ENCODE data around the gene MLLT3.

Gene MLLT3

GRCh38 chr9:20331095-20331685 lies 291.1 kb downstream of the MLLT3 start:
- Histone ChIP-seq H3K4me2 (ENCODE audit: insufficient read depth, low read length) (no peak overlapping the region), H3K27me3 (ENCODE audit: insufficient read depth, low read length, poor library complexity) (no peaks in the 10 kb centered on the region), H3K9ac (ENCODE audit: low read depth, low read length) (no peak overlapping the region), H3K4me1 (ENCODE audit: insufficient read depth, low read length) (no peaks in the 10 kb centered on the region), H4K20me1 (ENCODE audit: insufficient read depth, low read length) (no peaks in the 10 kb centered on the region), H3K9me3 (ENCODE audit: insufficient read depth, low read length, severe bottlenecking) (no peaks in the 10 kb centered on the region), H3K36me3 (ENCODE audit: insufficient read depth, low read length) (no peaks in the 10 kb centered on the region), H2AFZ (ENCODE audit: low read depth, low read length) (no peak overlapping the region), H3K27ac (ENCODE audit: low read length) (no peak overlapping the region), H3K79me2 (ENCODE audit: insufficient read depth, low read length) (no peaks in the 10 kb centered on the region), H3K4me3 (ENCODE audit: low read depth in 1 of 2, low read length in 2 of 2) (no peak overlapping the region)
- no peak for DNase-seq
- no peak for ATAC-seq (ENCODE audit: insufficient read depth, low read depth)
- TF ChIP-seq EZH2 (IDR thresholded peaks at IDR 0.05; ENCODE audit: borderline replicate concordance, low read depth, low read length, severe bottlenecking) (no peak), CTCF (IDR thresholded peaks at IDR 0.05; ENCODE audit: borderline replicate concordance, extremely low read depth, low read length, poor library complexity, severe bottlenecking) (no peak)

- ATAC-seq (ENCODE audit: insufficient read depth, low read depth), result no peak
- no peak overlapping the region for H3K9ac ChIP-seq (ENCODE audit: low read depth, low read length)
- TF ChIP-seq EZH2 (IDR thresholded peaks at IDR 0.05; ENCODE audit: borderline replicate concordance, low read depth, low read length, severe bottlenecking) (no peak), CTCF (IDR thresholded peaks at IDR 0.05; ENCODE audit: borderline replicate concordance, extremely low read depth, low read length, poor library complexity, severe bottlenecking) (no peak)
- no peaks in the 10 kb centered on the region for H3K79me2 ChIP-seq (ENCODE audit: insufficient read depth, low read length)
- no peak overlapping the region for H2AFZ ChIP-seq (ENCODE audit: low read depth, low read length)
- H3K27me3 ChIP-seq (ENCODE audit: insufficient read depth, low read length, poor library complexity), result no peaks in the 10 kb centered on the region
- no peaks in the 10 kb centered on the region for H3K36me3 ChIP-seq (ENCODE audit: insufficient read depth, low read length)
- H3K4me2 ChIP-seq (ENCODE audit: insufficient read depth, low read length), result no peak overlapping the region
- no peaks in the 10 kb centered on the region for H3K4me1 ChIP-seq (ENCODE audit: insufficient read depth, low read length)
- no peaks in the 10 kb centered on the region for H4K20me1 ChIP-seq (ENCODE audit: insufficient read depth, low read length)
- no peak overlapping the region for H3K27ac ChIP-seq (ENCODE audit: low read length)
- H3K4me3 ChIP-seq (ENCODE audit: low read depth in 1 of 2, low read length in 2 of 2), result no peak overlapping the region
- no peak for DNase-seq
- no peaks in the 10 kb centered on the region for H3K9me3 ChIP-seq (ENCODE audit: insufficient read depth, low read length, severe bottlenecking)
These were observed 291.6 kb downstream of the MLLT3 start for GRCh38 chr9:20330688-20331087.

GRCh38 chr9:20326516-20326915 lies 295.8 kb downstream of the MLLT3 start:
- H3K9me3 ChIP-seq (ENCODE audit: insufficient read depth, low read length, severe bottlenecking), result no peaks in the 10 kb centered on the region
- no peaks in the 10 kb centered on the region for H4K20me1 ChIP-seq (ENCODE audit: insufficient read depth, low read length)
- H3K27me3 ChIP-seq (ENCODE audit: insufficient read depth, low read length, poor library complexity), result no peaks in the 10 kb centered on the region
- H3K4me1 ChIP-seq (ENCODE audit: insufficient read depth, low read length), result peaks cover 9% of the 10 kb centered on the region
- no peak overlapping the region for H2AFZ ChIP-seq (ENCODE audit: low read depth, low read length)
- H3K9ac ChIP-seq (ENCODE audit: low read depth, low read length), result no peak overlapping the region
- no peak overlapping the region for H3K4me3 ChIP-seq (ENCODE audit: low read depth in 1 of 2, low read length in 2 of 2)
- no peak overlapping the region for H3K27ac ChIP-seq (ENCODE audit: low read length)
- ATAC-seq (ENCODE audit: insufficient read depth, low read depth) (no peak), DNase-seq (no peak)
- no peak overlapping the region for H3K4me2 ChIP-seq (ENCODE audit: insufficient read depth, low read length)
- no peaks in the 10 kb centered on the region for H3K79me2 ChIP-seq (ENCODE audit: insufficient read depth, low read length)
- TF ChIP-seq EZH2 (IDR thresholded peaks at IDR 0.05; ENCODE audit: borderline replicate concordance, low read depth, low read length, severe bottlenecking) (no peak), CTCF (IDR thresholded peaks at IDR 0.05; ENCODE audit: borderline replicate concordance, extremely low read depth, low read length, poor library complexity, severe bottlenecking) (no peak)
- no peaks in the 10 kb centered on the region for H3K36me3 ChIP-seq (ENCODE audit: insufficient read depth, low read length)

Measured in DND-41 (cell line).